Posterior cingulate gyrus (tissue), 11 donors: ENCODE results near the gene PMFBP1.

Source experiments
- DNase-seq, 10 donors: peaks; one replicate each; pipeline versions ENCODE4 v3.0.0 to v3.0.0-alpha.2; 2020 to 2021; ENCODE audit warnings: mixed read lengths in 3 of 10
- intact Hi-C: fragments of 100-400 bp; cut with DNase I; formaldehyde crosslinking; loops from one replicate; pipeline ENCODE4 v1.15.1; 2023

PMFBP1 gene

DNA sequence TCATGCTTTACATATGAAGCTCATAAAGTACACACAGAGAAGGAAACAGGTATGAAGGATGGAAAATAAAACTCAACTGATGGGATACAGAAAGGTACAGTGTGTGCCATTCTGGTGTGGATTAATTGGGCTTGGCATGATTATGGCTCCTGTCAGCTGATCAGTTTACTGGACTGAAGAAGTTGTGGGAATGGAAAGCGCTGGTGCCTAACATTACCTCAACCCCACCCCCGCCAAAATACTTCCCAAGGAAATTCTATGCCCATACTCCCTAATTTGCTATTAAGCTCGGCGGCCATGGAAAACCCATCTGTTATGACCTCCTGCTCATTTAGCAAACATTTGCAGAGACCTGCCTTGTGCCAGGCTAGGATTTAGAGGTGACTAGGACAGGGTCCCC is 16.6 kb upstream of the PMFBP1 start:
- DNase-seq = no peak
- intact Hi-C loops = no loop called here

DNA sequence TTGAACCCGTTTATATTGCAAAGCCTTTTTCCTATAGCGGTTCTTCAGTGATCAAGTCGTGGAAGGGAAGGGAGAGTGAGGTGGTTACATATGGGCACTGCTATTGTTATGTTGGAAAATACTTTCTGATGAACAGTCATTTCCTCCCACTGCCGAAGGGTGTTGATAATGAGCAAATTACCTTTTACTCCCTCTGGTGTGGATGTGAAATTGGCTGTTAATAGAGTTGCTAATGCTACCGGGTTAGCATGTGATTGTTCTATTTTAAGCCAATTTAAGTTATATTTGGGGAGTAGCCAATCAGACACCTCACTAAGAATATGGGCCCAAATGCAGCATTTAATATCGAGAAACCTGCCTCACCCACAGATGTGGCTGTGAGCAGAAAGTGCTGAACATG is 15.6 kb upstream of the PMFBP1 start:
- no peak for DNase-seq
- intact Hi-C loops = no loop called here

GRCh38 chr16:72182976-72183375 is 11.0 kb upstream of the PMFBP1 start:
- no peak for DNase-seq
- intact Hi-C loops = no loop called here

GRCh38 chr16:72179204-72179970 is 7.4 kb upstream of the PMFBP1 start:
- intact Hi-C loops = no loop called here
- no peak for DNase-seq

GRCh38 chr16:72174726-72175125 is 2.8 kb upstream of the PMFBP1 start:
- no peak for DNase-seq
- intact Hi-C loops = no loop called here

GRCh38 chr16:72173997-72174396 is 2.0 kb upstream of the PMFBP1 start:
- intact Hi-C loops = no loop called here
- no peak for DNase-seq

DNA sequence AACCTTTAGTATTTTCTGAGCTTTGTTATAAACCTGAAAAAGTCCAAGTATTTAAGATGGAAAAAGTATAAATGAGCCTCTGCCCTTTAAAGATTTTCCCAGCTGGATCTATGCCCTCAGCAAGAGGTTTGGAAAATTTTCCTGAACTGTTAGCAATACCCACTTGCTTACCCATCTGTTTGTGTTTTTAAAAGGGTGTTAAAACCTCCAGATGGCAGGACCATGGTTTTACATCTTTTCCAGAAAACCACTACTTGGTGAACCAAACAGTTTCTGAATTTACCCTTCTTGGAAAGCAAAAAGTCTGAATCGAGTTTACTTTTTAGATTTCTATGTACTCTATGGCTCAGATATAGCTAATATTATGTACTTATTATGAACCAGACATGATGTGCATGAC is 719 bp downstream of the PMFBP1 start:
- DNase-seq = no peak
- intact Hi-C loops = no loop called here

DNA sequence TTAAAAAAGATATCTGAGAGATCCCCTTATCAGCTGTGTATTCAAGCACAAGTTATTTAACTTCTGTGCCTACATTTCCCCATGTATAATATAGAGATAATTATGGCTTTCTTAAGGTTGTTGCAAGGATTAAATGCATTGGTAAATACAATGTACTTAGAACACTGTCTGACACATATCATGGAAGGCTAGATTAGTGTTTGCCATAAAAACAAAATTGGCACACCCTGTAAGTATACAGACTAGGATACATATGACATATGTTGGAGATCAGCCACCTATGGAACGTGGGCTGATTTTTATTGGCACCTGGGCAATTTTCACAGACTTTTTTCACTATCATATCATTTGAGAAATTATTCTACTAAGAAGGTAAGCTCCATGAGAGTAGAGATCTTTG is 2.2 kb downstream of the PMFBP1 start:
- no peak for DNase-seq
- intact Hi-C loops = no loop called here

DNA sequence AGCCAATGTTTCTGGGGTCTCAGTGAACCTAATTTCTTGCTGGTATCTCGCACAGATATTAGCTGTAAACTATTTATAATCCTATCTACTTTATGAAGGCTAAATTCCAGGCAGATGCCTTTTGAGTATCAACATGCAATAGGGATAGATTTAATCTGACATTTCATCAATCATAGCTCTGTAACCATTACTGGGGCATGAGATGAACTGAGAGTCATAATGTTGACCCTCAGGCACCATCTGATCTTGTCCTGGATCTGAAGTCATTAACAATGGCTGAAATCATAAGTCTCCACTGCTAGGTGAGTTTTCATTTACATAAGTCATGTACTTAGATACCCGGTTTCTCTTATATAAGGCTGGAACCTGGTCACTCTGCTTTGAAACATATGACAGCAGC is 3.6 kb downstream of the PMFBP1 start:
- no peak for DNase-seq
- intact Hi-C loops = no loop called here

- DNase-seq = no peak
Observed at GRCh38 chr16:72166954-72167561, 4.9 kb downstream of the PMFBP1 start.

DNA sequence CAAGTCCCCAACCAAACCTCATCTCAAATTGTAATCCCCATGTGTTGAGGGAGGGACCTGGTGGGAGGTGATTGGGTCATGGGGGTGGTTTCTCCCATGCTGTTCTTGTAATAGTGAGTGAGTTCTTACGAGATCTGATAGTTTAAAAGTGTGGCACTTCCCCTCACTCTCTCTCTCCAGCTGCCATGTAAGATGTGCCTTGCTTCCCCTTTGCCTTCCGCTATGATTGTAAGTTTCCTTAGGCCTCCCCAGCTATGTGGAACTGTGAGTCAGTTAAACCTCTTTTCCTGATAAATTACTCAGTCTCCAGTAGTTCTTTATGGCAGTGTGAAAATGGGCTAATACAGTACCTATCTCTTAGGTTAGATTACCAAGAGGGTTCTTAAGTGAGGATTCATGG is 5.8 kb downstream of the PMFBP1 start:
- intact Hi-C loops = no loop called here
- no peak for DNase-seq

More at GRCh38 chr16:72166954-72167561, 4.9 kb downstream of the PMFBP1 start:
- intact Hi-C loops = no loop called here

DNA sequence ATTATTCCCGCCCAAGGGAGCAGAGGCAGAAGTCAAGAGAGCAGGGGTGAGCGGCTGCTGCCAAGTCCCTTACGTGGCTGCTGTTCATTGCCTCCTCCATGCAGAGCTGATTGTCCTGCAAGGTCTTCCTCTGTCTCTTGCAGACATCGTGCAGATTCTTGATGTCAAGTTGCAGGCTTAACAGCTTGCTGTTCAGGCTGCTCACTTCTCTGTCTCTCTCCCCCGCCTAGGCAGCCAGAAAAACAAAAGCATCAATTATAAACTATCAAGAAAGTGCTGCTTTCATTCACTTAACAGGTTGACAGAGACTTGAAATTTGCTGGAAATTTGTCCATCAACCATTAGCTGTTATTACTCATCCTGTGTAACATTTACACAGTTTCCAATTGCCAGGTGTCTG is 7.3 kb downstream of the PMFBP1 start:
- intact Hi-C loops = no loop called here

GRCh38 chr16:72162105-72162692 is 9.8 kb downstream of the PMFBP1 start:
- no peak for DNase-seq
- intact Hi-C loops = no loop called here

More for the DNA sequence above, 7.3 kb downstream of the PMFBP1 start:
- DNase-seq = no peak

GRCh38 chr16:72159801-72160200 is 12.2 kb downstream of the PMFBP1 start:
- intact Hi-C loops = no loop called here
- no peak for DNase-seq

DNA sequence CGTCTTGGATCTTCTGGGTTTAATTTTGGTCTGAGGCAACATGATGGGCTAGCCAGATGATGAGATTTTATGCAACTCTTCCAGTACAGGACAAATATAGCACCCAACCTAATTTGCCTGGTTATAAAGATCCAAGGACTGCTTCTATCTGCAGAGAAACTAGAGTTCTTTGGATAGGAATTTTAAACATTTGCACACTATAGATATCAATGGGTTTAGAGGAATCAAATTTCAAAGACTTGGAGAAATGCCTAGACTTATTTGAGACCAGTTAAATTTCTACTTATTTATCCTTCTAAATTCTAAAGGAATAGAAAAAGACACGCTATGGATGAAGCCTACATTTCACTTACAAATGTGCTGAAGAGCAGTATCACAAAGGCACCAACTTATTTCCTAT is 12.6 kb downstream of the PMFBP1 start:
- DNase-seq = no peak
- intact Hi-C loops = no loop called here

DNA sequence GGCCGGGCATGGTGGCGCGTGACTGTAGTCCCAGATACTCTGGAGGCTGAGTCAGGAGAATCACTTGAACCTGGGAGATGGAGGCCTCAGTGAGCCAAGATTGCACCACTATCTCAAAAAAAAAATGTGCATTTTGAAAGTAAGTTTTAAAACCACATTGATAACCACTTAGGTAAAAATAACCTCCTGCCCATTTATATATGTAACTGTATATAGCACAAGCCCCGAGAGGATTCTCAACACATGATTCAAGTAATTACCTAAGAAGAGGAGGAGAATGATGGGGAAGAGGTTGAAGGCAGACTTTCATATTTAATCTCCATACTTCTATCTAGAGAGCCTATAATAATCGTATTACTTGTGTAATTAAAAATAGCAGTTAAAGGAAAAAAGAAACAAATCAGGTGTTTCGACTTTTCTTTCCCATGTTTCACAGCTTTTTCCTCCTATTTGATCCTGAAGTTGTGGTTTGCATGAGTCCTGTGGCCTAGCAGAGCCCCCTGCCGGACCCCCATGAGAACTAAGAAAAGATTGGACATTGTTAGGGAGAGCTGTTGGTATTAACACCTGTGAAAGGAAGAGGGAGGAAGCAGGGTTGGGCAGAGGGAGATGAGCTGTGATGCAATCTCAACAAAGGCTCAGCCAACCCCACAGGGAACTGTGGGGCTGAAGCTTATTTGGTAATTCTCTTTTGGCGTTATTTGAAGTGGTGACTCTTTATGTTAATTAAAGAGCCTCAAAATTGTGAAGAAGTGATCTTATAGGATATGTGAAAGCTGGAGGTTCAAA is 22.1 kb downstream of the PMFBP1 start:
- DNase-seq = no peak
- intact Hi-C loops = no loop called here

DNA sequence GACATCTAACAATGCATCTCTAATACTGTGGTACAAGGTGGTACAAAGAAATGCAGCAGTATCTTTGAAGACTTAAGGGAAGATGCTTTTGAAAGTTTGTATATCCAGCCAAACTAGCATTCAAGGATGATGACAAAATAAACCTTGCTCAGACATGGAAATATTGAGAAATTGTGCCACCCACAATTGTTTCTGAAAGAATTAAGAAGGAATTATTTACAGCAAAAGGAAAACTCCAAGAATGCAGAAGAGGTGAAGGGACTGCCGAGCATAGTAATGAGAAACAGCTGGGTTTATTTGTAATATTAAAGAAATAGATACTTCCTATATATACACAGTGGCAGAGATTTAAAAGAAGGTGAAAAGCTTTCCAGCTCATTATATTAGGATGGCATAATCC is 29.5 kb downstream of the PMFBP1 start:
- no peak for DNase-seq
- intact Hi-C loops = no loop called here

DNA sequence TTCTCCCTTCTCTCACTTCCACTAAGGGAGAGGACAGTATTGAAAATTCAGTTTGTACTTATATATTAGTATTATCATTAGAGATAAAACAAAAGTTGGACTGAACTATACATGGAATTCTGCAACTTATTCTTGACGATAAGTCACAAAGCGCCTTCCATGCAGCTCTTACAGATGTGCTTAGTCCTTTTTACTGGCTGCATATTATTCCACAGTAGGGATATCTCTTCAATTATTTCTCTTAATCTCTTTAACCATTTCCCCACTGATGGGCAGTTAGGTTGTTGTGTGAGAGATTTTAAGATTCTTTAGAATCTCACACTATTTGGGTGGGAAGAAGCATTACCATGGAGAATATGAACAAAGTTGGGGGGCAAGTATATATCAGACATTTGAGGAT is 32.0 kb downstream of the PMFBP1 start:
- intact Hi-C loops = no loop called here
- no peak for DNase-seq

DNA sequence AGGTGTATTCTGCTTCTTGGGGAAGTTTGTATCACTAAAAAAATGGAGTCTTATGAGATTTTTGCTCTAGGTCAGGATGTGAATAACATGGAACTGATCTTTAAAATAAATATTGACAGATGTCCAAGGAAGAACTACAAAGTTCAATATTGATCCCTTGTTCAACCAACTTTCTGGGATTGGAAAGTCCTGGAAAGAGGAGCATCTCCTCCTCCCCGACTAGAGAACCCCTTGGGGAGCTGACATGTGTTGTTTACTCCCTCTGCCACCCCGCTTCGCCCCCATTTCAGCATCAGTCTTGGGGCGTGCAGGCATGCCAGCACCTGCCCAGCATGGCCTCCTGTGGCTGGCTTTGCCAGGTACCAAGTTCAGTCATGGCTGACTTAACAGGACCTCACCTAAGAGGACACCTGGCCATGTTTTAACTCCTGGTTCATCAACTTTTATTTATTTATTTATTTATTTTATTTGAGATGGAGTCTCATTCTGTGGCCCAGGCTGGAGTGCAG is 33.8 kb downstream of the PMFBP1 start:
- intact Hi-C loops = no loop called here
- peak in 1 of 10 donors; percentile 67 for DNase-seq

DNA sequence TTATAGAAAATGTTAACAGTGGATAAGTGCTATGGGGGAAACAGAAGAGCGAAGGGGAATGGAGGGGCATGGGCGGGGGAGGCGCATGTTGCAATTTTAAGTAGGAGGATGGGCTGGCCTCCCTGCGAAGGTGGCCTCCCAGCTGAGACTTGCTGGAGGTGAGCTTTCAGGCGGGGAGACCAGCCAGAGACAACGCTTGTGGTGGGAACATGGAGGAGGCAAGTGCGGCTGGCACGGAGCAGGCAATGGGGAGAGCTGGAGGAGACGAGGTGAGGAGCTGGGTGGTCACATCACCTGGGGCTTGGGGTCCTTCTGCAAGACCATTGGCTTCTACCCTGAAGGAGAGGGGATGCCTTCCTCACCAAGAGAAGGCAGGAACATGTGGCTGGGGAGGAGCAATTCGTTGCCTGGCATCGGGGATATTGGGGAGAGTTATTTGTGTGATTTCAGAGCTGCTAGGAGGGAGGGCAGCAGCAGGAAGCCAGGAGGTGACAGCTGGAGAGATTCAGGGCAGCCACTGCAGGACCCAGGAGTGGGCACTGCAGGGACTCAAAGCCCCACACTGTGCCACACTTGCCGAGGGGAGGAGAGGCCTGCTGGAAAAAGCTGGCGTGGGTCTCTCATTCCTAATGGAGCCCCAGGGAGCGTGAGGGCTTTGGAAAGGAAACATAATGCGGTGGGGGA is 34.4 kb downstream of the PMFBP1 start:
- DNase-seq = peak in 1 of 10 donors; percentile 67
- intact Hi-C loops = no loop called here
